Prostate gland (tissue), 2 donors: ENCODE measurements around the gene GPR146. TPM values are rescaled to one million over a fixed set of nuclear protein-coding genes. Genes with fewer than 3 reads are reported as not detected.
"Not testable (repeated sequence)": the region's sequence is repeated elsewhere in the genome, so short reads cannot be mapped to it uniquely, and the experiment has no call there.

Experiments used
- DNase-seq: peaks from one replicate; pipeline ENCODE4 v3.0.0-alpha.2; 2019; ENCODE audit warnings: low spot score
- H3K27ac ChIP-seq, 2 donors: fragments of 200-600 bp; sonication (generic); 2 replicates each; pipeline ENCODE4 v1.5.1; 2017 to 2019
- H3K27me3 ChIP-seq: fragments of 200-600 bp; sonication (generic); replicated peaks from 2 replicates; pipeline ENCODE4 v1.5.1; 2019; ENCODE audit not compliant: insufficient read depth
- H3K36me3 ChIP-seq, 2 donors: fragments of 200-600 bp; sonication (generic); 1 replicate in 1 of 2; 2 replicates in 1 of 2; pipeline versions ENCODE4 v1.5.1 to v1.8.1; 2017 to 2019
- H3K4me1 ChIP-seq: fragments of 200-600 bp; sonication (generic); replicated peaks from 2 replicates; pipeline ENCODE4 v1.5.1; 2019
- H3K4me3 ChIP-seq, 2 donors: fragments of 200-600 bp; sonication (generic); 2 replicates each; pipeline ENCODE4 v1.5.1; 2017 to 2019
- H3K9me3 ChIP-seq: fragments of 200-600 bp; sonication (generic); 2 replicates; pipeline ENCODE4 v1.5.1; 2017
- CTCF ChIP-seq, 4 experiments: fragments of 200-600 bp in 2 of 4; fragments of 450-650 bp in 2 of 4; sonication (generic) in 2 of 4; IDR thresholded peaks; 1 replicate in 3 of 4; 2 replicates in 1 of 4; pipeline ENCODE4 v1.5.1; 2016 to 2019; ENCODE audit warnings: antibody characterized with exemption in 4 of 4, mild to moderate bottlenecking in 2 of 4, moderate library complexity in 2 of 4
- POLR2A ChIP-seq: fragments of 450-650 bp; IDR thresholded peaks from one replicate; pipeline ENCODE4 v1.6.1; 2016; ENCODE audit warnings: antibody characterized with exemption, mild to moderate bottlenecking
- POLR2AphosphoS5 ChIP-seq: sonication (generic); formaldehyde crosslinking; IDR thresholded peaks from one replicate; pipeline ENCODE4 v1.6.1; 2017; ENCODE audit warnings: antibody characterized with exemption
- WGBS: methylation state at CpG from one replicate; pipeline ENCODE4 v1.1.5; 2018; 5-methylcytosine and 5-hydroxymethylcytosine counted together
- intact Hi-C: fragments of 100-400 bp; cut with DNase I; formaldehyde crosslinking; loops from one replicate; pipeline ENCODE4 v1.14.2; 2022
- total RNA-seq, 2 donors: library from RNA; depleted of rRNA; stranded (reverse); fragments of >200 nt; gene quantifications; one replicate each; pipeline ENCODE4 v1.1.0, GENCODE V29; 2016

Gene GPR146
- total RNA-seq, 2 donors from 2014 or later: 6.1 to 25.9 TPM

DNA sequence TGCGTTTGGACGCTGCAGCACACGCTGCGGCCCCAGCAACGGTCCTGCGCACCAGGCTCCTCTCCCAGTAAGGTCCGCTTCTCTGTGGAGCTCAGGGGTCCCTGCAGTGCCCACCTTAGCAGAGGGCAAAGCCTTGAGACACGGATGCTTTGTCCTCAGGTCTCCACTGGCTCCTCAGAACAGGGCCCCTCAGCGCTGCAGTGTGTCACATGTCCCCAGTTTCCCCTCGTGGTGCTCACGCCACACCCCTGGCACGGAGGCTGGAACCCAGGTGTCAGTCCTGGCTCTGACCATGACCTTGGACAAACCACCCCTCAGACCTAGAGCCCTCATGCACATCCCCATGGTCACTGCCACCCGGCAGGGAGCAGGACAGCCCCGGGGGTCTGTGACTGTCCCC, 23.7 kb downstream of the GPR146 start:
- no peaks in the 10 kb centered on the region for H3K9me3 ChIP-seq
- 85% methylated on average over 14 of the region's 14 CpGs for WGBS
- intact Hi-C loops: no loop called here
- H3K4me1 ChIP-seq: no peaks in the 10 kb centered on the region
- no peaks in the 10 kb centered on the region for H3K36me3 ChIP-seq
- H3K4me3 ChIP-seq: no peak overlapping the region
- no peak for TF ChIP-seq POLR2AphosphoS5
- no peak for TF ChIP-seq POLR2A
- TF ChIP-seq CTCF (IDR thresholded peaks at IDR 0.05): no peak
- H3K27me3 ChIP-seq: no peaks in the 10 kb centered on the region
- no peak overlapping the region for H3K27ac ChIP-seq
- DNase-seq: no peak

DNA sequence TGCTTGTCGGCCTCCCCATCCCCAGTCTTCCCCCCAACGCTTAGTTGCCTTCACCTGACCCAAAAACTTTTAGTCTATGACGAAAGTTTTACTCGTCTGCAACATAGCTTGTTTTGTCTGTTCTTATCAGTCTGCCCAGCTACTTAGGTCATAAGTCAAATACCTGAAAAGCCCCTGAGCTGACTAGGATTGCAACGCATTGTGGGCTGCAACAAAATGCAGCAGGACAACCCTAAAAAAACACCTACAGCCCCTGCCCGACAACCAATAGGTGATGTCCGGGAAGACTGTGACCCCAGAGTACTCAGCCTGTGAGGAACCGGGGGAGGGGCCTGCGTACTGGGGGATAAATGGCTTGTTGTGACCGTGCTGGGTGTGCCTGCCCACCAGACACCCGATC, 24.3 kb downstream of the GPR146 start:
- Histone ChIP-seq H3K27me3 (no peaks in the 10 kb centered on the region), H3K36me3 (no peaks in the 10 kb centered on the region), H3K9me3 (no peaks in the 10 kb centered on the region), H3K27ac (no peak overlapping the region), H3K4me1 (no peaks in the 10 kb centered on the region), H3K4me3 (no peak overlapping the region)
- TF ChIP-seq CTCF (IDR thresholded peaks at IDR 0.05) (no peak), POLR2AphosphoS5 (no peak), POLR2A (no peak)
- no peak for DNase-seq
- 87% methylated on average over 11 of the region's 11 CpGs for WGBS
- intact Hi-C loops: no loop called here

GRCh38 chr7:1070544-1071011, 26.2 kb downstream of the GPR146 start:
- H3K4me3 ChIP-seq: no peak overlapping the region
- H3K4me1 ChIP-seq: no peaks in the 10 kb centered on the region
- no peak overlapping the region for H3K27ac ChIP-seq
- intact Hi-C loops: no loop called here
- WGBS: 96% methylated on average over 42 of the region's 42 CpGs
- H3K27me3 ChIP-seq: no peaks in the 10 kb centered on the region
- TF ChIP-seq POLR2AphosphoS5 (no peak), POLR2A (no peak), CTCF (IDR thresholded peaks at IDR 0.05) (no peak)
- H3K9me3 ChIP-seq: no peaks in the 10 kb centered on the region
- no peak for DNase-seq
- no peaks in the 10 kb centered on the region for H3K36me3 ChIP-seq

- TF ChIP-seq POLR2AphosphoS5: no peak
- H3K27ac ChIP-seq: no peak overlapping the region
- WGBS: 96% methylated on average over 19 of the region's 19 CpGs
- intact Hi-C loops: no loop called here
- H3K36me3 ChIP-seq: no peaks in the 10 kb centered on the region
- DNase-seq: no peak
- no peaks in the 10 kb centered on the region for H3K27me3 ChIP-seq
- no peak overlapping the region for H3K4me3 ChIP-seq
- no peaks in the 10 kb centered on the region for H3K9me3 ChIP-seq
- no peaks in the 10 kb centered on the region for H3K4me1 ChIP-seq
Measured at GRCh38 chr7:1071731-1072254, 27.4 kb downstream of the GPR146 start.

DNA sequence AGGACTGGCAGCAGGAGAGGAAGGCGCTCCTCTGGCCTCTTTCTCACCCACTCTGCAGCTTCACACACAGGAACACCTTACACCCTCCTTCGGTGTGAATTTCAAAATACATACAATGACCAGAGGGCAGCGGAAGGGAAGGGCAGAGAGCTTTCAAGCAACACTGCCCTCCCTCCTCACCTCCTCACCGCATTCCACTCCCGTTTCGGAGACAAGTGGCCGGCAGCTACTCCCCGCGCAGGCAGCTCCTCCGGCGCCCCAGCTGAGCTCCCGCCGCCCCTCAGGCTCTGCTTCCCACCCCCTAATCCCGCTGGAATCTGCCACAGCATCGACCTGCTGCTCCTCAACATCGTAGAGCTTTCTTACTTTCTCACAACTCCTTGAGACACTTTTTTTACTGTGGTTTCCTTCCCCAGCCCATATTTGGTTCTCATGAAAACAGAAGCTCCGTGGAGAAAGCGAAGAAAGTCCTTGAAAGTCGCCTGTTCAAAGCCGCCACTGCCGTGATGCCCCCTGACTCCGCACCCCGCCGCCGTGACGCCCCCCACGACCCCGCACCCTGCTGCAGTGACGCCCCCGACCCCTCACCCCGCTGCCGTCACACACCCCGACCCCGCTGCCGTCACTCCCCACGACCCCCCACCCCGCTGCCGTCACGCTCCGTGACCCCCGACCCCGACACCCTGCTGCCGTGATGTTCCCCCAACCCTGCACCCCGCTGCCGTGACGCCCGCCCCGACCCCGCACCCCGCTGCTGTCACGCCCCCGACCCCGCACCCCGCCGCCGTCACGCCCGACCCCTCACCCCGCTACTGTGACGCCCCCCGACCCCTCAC, 29.0 kb downstream of the GPR146 start:
- Histone ChIP-seq H3K36me3 (no peaks in the 10 kb centered on the region), H3K9me3 (no peaks in the 10 kb centered on the region), H3K4me1 (no peaks in the 10 kb centered on the region), H3K27ac (no peak overlapping the region), H3K27me3 (no peaks in the 10 kb centered on the region), H3K4me3 (no peak overlapping the region)
- no peak for DNase-seq
- 75% methylated on average over 39 of the region's 61 CpGs for WGBS
- TF ChIP-seq POLR2A: no peak
- TF ChIP-seq CTCF (IDR thresholded peaks at IDR 0.05): no peak
- no peak for TF ChIP-seq POLR2AphosphoS5
- intact Hi-C loops: no loop called here

GRCh38 chr7:1074018-1074417, 29.7 kb downstream of the GPR146 start:
- 90% methylated on average over 8 of the region's 43 CpGs for WGBS
- H3K27ac ChIP-seq, H3K27me3 ChIP-seq, H3K9me3 ChIP-seq, H3K4me3 ChIP-seq, H3K36me3 ChIP-seq, DNase-seq, intact Hi-C loops, H3K4me1 ChIP-seq: not testable (repeated sequence)
